Left ventricle myocardium superior (tissue), 1 donor: ENCODE results near the gene CHN2. TPM values are rescaled to one million over a fixed set of nuclear protein-coding genes. Genes with fewer than 3 reads are reported as not detected.

Experiments used
- ATAC-seq: fragments of 200-7000 bp; cut with Tn5 transposase; one replicate; pipeline ENCODE4 v1.9.1; 2020; ENCODE audit warnings: mild to moderate bottlenecking, moderate library complexity
- DNase-seq: peaks from one replicate; pipeline ENCODE4 v3.0.0-alpha.2; 2020
- intact Hi-C: fragments of 100-400 bp; cut with micrococcal nuclease; formaldehyde crosslinking; loops from one replicate; pipeline ENCODE4 v1.11.0; 2022
- total RNA-seq: library from RNA; stranded (reverse); fragmentation: NEBNext Ultra II Directional; extraction: Animal tissue kit (Norgen Biotek cat#: 25700); gene quantifications from one replicate; pipeline ENCODE4 v1.2.1, GENCODE V29; 2021
- donor health status: DM: no; HTN: yes; CAD: no; lungs with severe emphysema.

Gene CHN2
- total RNA-seq, 1 donor from 2014 or later: 32.2 TPM

GRCh38 chr7:29292886-29293658, 98.5 kb downstream of the CHN2 start:
- ATAC-seq (no peak), DNase-seq (no peak)
- intact Hi-C loops: no loop called here

- intact Hi-C loops: no loop called here
- ATAC-seq (no peak), DNase-seq (no peak)
Measured at GRCh38 chr7:29296421-29296820, 101.8 kb downstream of the CHN2 start.

- intact Hi-C loops: no loop called here
- DNase-seq: no peak
- ATAC-seq: no peak
Measured at GRCh38 chr7:29297194-29297890, 102.8 kb downstream of the CHN2 start.

- intact Hi-C loops: no loop called here
- DNase-seq (no peak), ATAC-seq (no peak)
Measured at GRCh38 chr7:29299086-29299485, 104.5 kb downstream of the CHN2 start.

GRCh38 chr7:29300026-29300480, 105.5 kb downstream of the CHN2 start:
- intact Hi-C loops: no loop called here
- DNase-seq (no peak), ATAC-seq (no peak)

- intact Hi-C loops: no loop called here
- DNase-seq (no peak), ATAC-seq (no peak)
Measured at GRCh38 chr7:29300649-29301048, 106.1 kb downstream of the CHN2 start.

- intact Hi-C loops: no loop called here
- DNase-seq (no peak), ATAC-seq (no peak)
Measured at GRCh38 chr7:29302666-29303395, 108.3 kb downstream of the CHN2 start.

- intact Hi-C loops: no loop called here
- ATAC-seq: peak; percentile 60
- DNase-seq: no peak
Measured at GRCh38 chr7:29304756-29305155, 110.2 kb downstream of the CHN2 start.

GRCh38 chr7:29306319-29306991, 111.9 kb downstream of the CHN2 start:
- DNase-seq: no peak
- intact Hi-C loops: no loop called here
- ATAC-seq: no peak

GRCh38 chr7:29308424-29308823, 113.8 kb downstream of the CHN2 start:
- no peak for DNase-seq
- no peak for ATAC-seq
- intact Hi-C loops: no loop called here

- ATAC-seq (no peak), DNase-seq (no peak)
- intact Hi-C loops: no loop called here
Measured at GRCh38 chr7:29309041-29309854, 114.7 kb downstream of the CHN2 start.

- intact Hi-C loops: no loop called here
- ATAC-seq: no peak
- DNase-seq: no peak
Measured at GRCh38 chr7:29310625-29311024, 116.0 kb downstream of the CHN2 start.

- intact Hi-C loops: no loop called here
- no peak for ATAC-seq
- DNase-seq: no peak
Measured at GRCh38 chr7:29311314-29311713, 116.7 kb downstream of the CHN2 start.

GRCh38 chr7:29314148-29314547, 119.6 kb downstream of the CHN2 start:
- ATAC-seq (no peak), DNase-seq (no peak)
- intact Hi-C loops: no loop called here

- ATAC-seq (no peak), DNase-seq (no peak)
- intact Hi-C loops: no loop called here
Measured at GRCh38 chr7:29315122-29315891, 120.7 kb downstream of the CHN2 start.

GRCh38 chr7:29315892-29316270, 121.3 kb downstream of the CHN2 start:
- DNase-seq (no peak), ATAC-seq (no peak)
- intact Hi-C loops: no loop called here

GRCh38 chr7:29316926-29317325, 122.4 kb downstream of the CHN2 start:
- ATAC-seq: no peak
- no peak for DNase-seq
- intact Hi-C loops: no loop called here
